HG03354 (cell line): ENCODE measurements around the gene TSC22D1.

ENCODE experiments used
- ATAC-seq: cut with Tn5 transposase; IDR thresholded peaks from one replicate; pipeline ENCODE4 v1.9.1; 2021; ENCODE audit warnings: mild to moderate bottlenecking; ENCODE audit not compliant: unreplicated experiment, poor library complexity, severe bottlenecking

The TSC22D1 gene

DNA sequence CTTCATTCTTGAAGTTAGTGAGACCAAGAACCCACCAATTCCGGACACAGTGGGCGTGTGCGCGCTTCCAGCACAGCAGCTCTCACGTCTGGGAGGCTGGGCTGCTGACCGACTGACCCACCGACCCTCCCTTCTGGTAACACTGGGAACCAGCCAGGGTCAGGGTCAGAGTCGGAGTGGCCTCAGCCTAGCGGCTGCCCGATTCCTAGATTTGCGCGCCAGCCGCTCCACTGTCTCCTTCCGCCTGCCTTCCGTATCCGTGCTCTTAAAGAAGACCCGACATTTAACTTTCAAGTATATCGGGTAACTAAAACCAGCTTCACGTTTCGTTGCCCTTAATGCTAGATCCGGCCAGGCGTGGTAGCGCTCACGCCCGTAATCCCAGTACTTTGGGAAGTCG lies 161.4 kb downstream of the TSC22D1 start:
- ATAC-seq, result no peak

DNA sequence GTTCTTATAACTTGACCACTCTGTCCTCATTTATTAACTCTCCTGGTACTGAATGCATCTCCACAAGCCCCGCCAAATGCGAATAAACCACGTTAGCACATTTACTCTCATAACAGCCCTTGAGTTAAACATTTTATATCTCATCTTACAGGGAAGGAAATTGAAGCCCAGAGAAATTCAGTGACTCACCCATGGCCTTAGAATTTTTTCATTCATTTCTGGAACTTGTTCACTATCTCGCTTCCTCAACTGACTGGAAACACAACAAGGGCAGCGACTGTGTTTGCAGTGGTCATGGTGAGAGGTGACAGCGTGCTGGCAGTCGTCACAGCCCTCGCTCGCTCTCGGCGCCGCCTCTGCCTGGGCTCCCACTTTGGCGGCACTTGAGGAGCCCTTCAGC lies 163.0 kb downstream of the TSC22D1 start:
- ATAC-seq, result no peak

DNA sequence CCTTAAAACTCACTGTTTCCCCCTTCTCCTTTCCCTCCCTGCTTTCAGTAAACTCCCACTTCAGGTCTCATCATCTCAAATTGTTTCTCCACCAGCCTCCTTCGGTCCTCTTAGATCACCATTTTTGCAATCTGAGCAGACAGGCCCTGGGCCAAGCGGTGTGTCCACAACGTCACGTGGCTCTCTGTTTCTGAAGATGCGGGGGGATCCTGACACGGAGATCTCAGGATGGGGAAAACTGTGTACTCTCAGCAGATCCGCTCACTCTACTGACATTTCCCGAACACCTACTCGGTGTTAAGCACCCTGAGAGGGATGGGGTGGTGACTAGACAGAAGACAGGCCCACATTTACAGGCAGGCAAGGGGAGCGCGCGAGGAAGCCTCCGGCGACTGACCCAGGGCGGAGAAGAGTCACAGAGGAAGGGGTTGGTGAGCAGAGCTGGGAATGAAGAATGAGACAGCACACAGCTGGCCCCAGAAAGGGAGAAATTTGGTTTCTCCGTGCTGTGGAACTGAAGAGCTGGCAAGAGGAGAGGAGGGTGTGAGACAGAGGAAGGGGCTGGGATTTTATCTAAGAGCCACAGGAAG lies 163.7 kb downstream of the TSC22D1 start:
- ATAC-seq, result no peak

DNA sequence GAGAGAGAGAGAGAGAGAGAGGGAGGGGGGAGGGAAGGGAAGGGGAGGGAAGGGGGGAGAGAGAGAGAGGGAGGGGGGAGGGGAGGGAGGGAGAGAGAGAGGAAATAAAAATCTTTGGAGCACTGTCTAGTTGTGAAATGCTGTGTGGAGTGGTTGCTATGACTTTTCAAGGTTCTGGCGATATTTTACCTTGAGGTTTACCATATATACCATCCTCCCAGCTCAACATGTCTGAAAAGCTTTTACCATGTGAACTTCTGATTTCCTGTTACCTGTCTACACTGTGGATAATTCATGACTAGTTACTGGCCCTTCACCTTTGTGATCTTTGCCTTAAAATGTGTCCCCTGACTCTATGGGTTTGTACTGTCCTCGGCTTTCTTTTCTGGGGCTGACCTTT lies 164.3 kb downstream of the TSC22D1 start:
- no peak for ATAC-seq

DNA sequence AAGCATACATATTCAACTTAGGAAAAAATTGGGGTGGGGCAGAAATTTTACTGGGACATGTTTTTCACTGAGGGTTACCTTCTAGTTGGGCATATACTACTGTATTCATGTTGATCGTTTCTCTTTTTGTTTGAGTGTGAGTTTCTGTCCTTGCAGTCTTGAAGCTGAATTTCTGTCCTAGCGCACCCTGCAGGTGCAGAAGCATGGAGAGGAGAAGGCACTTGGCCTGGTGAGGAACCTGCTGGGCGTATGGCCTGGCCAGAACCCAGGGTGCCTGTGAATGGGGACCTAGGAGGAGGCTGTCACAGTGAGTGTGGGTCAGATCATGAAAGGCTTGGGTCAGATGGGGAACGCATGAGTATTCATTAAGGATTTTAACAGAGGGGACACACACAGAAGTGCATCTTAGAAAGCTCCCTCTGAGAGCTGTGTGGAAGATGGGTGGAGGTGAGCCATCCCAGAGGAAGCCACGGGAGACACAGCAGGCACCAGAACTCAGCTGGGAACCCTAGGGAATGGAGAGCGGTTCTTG lies 165.7 kb downstream of the TSC22D1 start:
- no peak for ATAC-seq

DNA sequence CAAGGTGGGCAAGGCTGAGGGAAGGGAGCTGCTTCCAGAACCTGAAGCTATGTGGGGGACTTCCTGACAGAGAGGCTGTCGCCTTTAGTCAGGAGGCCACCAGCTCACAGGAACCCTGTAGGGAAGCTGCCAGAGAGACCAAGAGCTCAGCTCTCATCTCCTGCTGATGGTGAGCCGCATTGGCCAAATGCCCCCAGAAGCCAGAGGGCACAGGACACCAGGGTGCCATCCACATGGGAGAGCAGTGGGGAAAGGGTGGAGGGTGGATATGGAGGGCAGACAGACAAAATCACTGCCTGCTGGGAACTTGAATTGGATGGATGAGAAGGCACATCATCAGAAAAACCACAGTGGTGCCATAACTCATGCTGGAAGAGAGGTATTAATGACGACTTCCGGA lies 166.5 kb downstream of the TSC22D1 start:
- ATAC-seq, result no peak

DNA sequence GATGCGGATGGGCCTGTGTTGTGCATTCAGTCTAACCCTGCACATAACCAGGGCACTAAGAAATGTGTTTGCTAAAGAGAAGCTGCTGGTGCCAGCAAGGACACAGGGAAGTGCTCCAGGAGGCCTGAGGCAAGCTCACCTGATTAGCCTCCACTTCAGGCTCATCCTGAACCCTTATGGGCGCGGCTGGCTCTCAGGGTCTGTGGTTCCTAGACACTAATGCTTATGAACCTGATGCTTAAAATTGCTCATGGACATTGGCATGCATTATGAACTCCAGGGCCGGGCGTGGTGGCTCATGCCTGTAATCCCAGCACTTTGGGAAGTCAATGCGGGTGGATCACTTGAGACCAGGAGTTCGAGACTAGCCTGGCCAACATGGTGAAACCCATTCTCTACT lies 168.2 kb downstream of the TSC22D1 start:
- no peak for ATAC-seq

DNA sequence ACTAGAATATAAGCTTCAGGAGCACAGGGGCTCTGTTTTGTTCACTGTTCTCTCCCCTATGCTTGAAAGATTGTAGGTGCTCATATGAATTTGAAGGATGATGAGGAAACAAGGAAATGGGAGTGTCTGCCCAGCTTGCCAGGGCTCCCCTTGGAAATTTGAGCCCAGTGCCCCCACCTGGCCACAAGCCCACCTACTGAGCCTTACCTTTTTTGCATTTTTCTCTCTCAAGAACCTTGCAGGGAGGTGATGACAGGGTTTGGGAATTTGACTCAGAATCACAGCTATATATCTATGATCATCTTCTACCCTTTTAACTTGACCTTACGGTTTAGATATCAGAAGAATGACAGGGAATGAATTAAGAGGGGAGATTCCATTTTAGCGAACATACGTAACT lies 168.8 kb downstream of the TSC22D1 start:
- ATAC-seq, result no peak

DNA sequence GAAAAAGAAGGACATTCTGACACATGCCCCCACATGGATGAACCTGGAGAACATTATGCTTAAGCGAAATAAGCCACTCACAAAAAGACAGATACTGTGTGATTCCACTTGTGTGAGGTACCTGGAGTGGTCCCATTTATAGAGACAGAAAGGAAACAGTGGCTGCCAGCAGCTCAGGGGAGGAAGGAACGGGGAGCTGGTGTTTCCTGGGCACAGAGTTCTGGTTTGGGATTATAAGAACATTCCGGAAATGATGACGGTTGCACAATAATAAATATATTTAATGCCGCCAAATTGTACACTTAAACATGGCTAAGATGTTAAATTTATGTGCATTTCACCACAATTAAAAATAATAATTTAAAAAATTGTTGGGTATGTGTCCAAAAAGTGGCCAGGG lies 169.5 kb downstream of the TSC22D1 start:
- ATAC-seq, result no peak

DNA sequence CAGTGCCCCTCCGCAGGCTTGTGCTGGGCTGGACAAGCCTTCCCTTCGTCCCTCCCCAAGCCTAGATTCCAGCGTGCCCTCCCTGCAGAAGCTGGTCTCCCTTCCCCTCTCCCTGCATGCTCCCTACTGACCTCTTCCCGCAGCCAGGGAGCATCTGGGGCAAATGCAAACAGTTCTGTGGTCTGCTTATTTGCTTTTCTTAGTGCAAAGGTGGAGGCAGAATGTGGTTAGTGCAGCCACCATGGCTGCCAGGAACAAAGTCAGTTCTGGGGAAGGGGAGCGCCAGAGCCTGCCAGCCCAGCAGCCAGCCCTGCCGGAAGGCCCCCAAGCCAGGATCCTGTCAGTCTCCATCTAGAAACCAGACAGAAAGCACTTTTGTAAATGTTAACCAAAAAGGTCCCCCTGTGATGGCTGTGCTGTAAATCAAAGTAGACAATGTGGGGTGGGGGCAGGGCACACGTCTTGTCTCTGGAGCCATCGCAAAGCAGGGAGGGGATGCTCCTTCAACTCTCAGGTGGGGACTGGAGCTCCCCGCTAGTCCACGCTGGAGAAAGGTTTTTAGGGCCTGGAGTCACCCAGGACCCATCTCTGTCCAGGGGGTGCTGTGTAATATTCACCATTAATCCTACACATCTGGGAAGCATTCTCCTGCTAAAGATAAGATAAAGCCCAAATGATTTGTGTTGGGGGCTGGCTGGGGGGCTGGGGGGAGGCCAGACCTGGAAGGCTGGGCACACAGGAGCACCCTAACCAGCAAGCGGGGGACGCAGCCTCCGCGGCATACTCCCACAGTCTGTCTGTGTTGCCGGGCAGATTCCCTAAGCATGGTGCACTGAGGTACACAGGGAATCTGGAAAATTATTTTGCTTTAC lies 171.6 kb downstream of the TSC22D1 start:
- no peak for ATAC-seq

DNA sequence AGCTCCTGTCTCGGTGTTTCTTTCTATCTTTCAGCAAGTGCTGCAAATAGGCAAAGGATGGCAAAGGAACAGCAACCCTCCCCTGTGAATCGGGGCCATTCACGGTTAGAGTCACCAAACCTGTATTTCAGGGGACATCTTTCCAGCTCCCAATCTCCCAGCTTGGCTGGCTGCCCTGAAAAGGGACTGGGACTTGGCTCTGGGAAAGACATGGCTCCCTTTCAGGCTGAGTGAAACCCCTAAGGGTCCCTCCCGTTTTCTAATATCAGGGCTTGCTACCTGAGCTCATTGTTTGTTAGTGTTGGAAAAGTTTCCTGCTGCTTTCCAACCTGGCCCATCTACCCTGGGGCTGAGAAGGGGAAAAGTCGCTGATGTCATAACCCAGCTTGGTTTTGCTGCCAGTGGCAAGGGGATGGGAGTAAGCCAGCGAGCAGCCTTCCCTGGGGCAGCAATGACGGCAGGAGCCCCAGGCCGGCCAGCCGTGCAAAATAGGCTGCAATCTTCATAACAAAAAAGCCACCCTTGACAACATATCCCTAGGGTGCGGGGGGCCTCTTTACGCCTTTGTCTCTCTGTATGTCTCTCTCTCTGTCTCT lies 172.6 kb downstream of the TSC22D1 start:
- ATAC-seq, result no peak

DNA sequence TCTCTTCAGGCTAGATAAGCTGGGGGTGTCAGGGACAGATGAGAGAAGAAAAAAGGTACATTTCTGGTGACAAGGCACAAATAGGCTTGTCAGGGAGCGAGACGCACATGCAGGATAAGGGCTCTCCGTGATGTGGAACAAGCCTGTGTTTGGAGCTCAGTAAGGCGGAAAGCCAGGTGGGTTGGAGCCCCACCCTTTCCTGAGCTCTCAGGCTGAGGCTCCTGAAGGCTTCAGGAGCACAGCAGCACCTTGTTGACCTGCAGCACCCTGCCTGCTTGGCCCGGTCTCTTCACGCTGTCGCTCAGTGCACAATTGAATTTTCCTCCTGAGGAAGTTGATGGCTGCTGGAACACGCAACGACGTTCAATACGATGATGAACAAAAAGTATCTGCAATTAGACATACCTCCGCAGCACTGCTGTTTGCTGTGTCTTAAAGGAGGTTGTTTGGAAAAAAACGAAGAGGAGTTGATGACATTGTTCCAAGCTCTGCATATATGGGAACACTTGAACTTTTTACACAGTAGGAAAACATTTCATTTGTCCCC lies 173.2 kb downstream of the TSC22D1 start:
- no peak for ATAC-seq

DNA sequence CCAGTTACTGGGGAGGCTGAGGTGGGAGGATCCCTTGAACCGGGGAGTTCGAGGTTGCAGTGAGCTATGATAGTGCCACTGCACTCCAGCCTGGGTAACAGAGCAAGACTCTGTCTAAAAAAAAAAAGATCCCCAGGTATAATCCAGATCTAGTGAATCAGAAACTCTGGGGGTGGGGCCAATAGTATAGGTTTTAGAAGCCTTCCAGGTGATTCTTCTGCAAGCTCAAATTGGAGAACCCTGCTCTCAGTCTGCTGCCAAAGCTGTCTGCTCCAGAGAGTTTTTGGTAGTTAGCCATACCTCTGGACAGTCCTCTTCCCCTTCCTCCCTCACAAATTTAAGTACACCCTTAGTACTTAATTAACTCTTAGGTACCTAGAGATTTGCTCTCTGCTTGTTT lies 174.6 kb downstream of the TSC22D1 start:
- ATAC-seq, result no peak

DNA sequence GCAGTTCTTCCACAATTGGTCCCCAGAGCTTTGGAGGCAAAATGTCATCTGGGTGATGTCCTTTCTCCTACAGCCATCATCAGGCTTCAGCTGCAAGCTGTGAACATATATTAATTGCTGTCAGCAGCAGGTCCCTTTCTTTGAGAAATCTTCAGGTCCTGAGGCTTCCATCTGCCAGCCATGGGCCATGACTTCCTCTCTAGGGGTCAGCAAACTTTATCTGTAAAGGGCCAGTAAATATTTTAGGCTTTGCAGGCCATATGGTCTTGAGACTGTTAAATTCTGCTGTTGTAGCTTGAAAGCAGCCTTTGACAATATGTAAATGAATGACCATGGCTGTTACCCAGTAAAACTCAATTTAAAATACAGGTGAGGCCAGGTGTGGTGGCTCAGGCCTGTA lies 175.4 kb downstream of the TSC22D1 start:
- no peak for ATAC-seq

DNA sequence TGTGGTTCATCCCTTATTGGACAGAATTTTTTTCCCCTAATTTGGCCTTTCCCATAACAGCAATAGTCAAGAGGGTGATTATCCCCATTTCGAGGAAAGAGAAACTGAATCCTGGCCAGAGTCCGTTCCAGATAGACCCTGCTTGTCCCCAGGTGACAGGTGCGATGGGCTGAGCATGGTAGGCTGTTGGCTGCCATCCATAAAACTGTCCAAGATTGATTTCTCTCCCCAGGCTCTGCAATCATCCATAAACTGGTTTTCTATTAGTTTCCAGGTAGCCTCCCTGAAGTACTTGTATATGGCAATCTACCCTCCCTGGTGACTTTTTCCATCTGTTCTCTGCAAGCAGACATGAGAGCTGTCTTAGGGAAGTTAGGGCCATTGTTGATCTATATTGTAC lies 177.1 kb downstream of the TSC22D1 start:
- no peak for ATAC-seq

DNA sequence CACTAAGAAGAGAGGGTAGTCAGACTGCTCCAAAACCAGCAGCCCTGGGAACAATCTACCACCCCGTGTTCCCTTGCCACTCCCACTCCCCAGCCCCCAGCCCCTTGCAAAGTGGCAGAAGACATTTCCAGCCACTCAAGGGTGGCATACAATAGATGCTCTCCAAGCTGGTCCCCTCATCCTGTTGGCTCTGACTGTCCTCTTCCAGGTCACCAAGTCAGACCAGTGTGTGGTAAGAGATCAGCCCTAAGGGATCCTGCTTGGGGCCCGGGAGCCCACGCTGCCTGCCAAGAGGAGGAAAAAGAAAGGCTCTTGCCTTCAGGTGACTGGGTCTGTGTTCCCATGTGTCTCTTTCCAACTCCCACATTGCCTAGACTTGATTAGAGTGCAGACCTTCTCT lies 177.5 kb downstream of the TSC22D1 start:
- no peak for ATAC-seq

DNA sequence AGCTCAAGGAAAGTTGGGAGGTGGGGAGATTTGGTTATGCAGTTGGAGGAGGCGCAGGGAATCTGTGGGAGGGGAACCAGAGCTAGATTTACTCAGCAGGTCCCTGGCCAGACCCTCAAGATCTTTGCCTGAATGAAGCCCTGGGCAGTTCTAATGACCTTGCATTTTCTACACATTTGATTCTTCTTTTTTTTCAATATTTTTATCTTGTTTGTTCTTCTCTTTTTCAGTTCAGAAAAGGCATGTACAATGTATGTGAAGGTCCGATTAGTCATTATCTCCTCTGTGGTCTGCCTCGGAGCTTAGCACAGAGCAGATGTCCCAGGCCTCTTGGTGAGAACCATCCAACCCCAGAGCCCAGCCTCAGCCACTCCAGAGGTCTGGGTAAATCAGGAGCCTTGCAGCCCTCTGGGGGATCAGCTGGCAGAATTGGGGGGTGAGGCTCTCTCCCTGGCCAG lies 178.3 kb downstream of the TSC22D1 start:
- ATAC-seq, result no peak

DNA sequence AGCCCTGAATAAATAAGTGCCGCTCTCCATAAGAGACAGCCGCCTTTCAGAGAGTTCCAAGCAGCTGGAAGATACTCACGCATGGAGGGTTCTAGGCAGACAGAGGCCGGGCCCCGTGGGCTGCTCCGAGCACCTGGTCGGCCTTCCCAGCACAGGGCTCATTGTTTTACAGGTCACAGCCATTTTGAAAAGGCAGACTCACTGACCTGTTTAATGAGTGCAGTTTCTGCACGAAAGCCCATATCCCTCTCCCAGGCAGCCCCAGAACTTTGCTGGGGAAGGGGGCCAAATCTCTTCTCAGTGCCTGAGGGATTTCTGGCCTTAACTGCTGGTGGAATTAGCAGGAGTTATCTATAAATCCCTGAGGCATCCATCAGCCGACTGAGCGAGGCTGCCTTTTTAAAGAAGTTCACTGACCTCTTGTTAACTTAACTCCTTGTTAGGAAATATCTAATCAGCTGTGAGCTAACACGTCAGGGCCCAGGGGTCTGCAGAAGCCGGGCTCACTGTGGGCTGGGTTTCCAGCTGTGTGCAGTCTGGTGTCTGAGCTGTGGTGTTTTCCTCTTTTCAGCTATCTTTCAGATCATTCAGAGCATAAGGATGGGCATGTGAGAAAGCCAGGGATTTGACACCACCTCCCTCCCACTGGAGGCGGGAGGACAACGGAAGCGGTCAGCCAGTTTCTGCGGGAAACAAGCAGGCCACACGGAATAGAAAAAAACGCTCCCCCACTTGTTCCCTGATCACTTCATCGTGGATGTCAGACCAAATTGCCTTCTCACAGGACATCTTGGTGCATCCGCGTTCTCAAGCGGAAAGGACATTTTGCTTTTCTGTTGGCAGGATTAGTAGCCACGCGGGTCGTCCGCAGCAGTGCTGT lies 179.2 kb downstream of the TSC22D1 start:
- no peak for ATAC-seq

DNA sequence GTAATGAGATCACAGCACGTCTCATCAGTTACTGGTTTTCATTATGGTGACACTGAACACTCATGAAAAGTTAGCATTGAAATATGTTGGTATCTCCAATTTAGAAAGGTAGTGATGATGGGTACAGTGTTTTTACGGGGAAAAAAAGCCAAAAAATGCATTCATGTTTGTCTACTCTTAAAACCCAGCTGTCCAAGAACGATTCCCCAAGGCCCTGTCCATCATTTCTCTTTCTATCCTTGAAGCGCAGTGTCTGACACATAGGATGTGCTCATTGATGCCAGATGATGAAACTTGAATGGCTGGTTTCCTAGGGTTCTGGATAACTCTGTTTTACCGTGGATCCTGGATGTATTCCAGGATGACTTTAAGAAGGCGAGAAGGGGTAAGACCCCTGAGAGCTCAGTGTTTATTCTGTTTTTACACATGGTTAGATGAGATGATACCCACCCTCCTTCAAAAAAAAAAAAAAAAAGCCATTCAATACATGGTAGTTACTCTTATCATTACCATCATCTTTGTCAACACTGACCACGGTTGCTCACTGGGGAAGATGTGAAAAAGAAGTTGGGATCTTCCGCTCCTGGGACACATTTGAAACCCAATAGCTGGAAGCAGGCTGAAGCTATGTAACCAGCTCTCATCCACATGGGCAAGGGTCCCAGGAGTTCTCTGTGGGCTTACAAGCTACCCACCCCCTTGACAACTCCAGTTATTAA lies 180.0 kb downstream of the TSC22D1 start:
- no peak for ATAC-seq
